HG03097 (cell line): ENCODE measurements around the gene GNAI2.
"Not testable (repeated sequence)": the region's sequence is repeated elsewhere in the genome, so short reads cannot be mapped to it uniquely, and the experiment has no call there.

ENCODE experiments used
- ATAC-seq: cut with Tn5 transposase; IDR thresholded peaks from one replicate; pipeline ENCODE4 v1.9.1; 2021; ENCODE audit not compliant: unreplicated experiment, low FRiP score

Gene GNAI2

GRCh38 chr3:50242381-50242770, 6.4 kb downstream of the GNAI2 start:
- ATAC-seq: no peak

GRCh38 chr3:50242851-50243542, 7.0 kb downstream of the GNAI2 start:
- ATAC-seq: no peak

GRCh38 chr3:50243543-50243895, 7.5 kb downstream of the GNAI2 start:
- no peak for ATAC-seq

GRCh38 chr3:50244813-50245212, 8.8 kb downstream of the GNAI2 start:
- not testable (repeated sequence) for ATAC-seq

GRCh38 chr3:50245251-50245745, 9.3 kb downstream of the GNAI2 start:
- no peak for ATAC-seq

- peak; percentile 56 for ATAC-seq
Measured at GRCh38 chr3:50245831-50246516, 10.0 kb downstream of the GNAI2 start.

- no peak for ATAC-seq
Measured at GRCh38 chr3:50246517-50246954, 10.5 kb downstream of the GNAI2 start.

GRCh38 chr3:50248387-50248786, 12.4 kb downstream of the GNAI2 start:
- no peak for ATAC-seq

GRCh38 chr3:50249457-50249856, 13.5 kb downstream of the GNAI2 start:
- no peak for ATAC-seq

- ATAC-seq: no peak
Measured at GRCh38 chr3:50250514-50250913, 14.5 kb downstream of the GNAI2 start.

- ATAC-seq: no peak
Measured at GRCh38 chr3:50251220-50251619, 15.2 kb downstream of the GNAI2 start.

GRCh38 chr3:50254577-50255250, 18.7 kb downstream of the GNAI2 start:
- ATAC-seq: no peak

- ATAC-seq: no peak
Measured at GRCh38 chr3:50255251-50255615, 19.2 kb downstream of the GNAI2 start.

GRCh38 chr3:50256978-50257890, 21.2 kb downstream of the GNAI2 start:
- ATAC-seq: no peak

GRCh38 chr3:50258029-50258680, 22.2 kb downstream of the GNAI2 start:
- no peak for ATAC-seq

- no peak for ATAC-seq
Measured at GRCh38 chr3:50258979-50259378, 23.0 kb downstream of the GNAI2 start.

- peak; percentile 11 for ATAC-seq
Measured at GRCh38 chr3:50259432-50260026, 23.5 kb downstream of the GNAI2 start.

- ATAC-seq: peak; percentile 81
Measured at GRCh38 chr3:50260027-50260941, 24.3 kb downstream of the GNAI2 start.
